Upper lobe of left lung (tissue), 4 donors: Measurements from ENCODE around the gene PLPP6.

Experiments
- POLR2A ChIP-seq, 4 donors: fragments of 450-650 bp; IDR thresholded peaks; one replicate each; pipeline ENCODE4 v1.5.1; 2016 to 2017; ENCODE audit warnings: antibody characterized with exemption in 4 of 4, mild to moderate bottlenecking in 2 of 4
- TF ChIP-seq, protein P1 (sequence below), 6 experiments: fragments of 450-650 bp in 4 of 6; fragments of 200-600 bp in 2 of 6; sonication (generic) in 2 of 6; IDR thresholded peaks; one replicate each; pipeline ENCODE4 v1.5.1; 2016 to 2019; ENCODE audit warnings: antibody characterized with exemption in 6 of 6

DNA sequence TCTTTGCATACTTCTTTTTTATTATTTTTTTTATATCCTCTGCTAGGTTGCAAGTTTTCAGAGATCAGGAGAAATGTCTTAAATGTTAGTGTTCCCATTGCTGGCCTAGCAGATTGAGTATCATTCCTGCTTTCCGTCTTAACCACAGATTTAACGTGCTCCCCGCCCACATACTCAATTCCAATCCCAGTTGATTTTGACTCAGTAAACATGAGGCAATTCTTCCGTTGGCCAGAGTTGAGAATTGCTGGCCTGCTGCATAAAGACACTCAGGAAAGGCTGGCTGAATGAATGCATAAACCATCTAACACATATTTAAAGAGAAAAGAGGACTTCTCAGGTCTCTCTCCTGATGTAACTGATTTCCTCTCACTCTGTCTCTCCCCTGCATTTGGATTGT, 46.8 kb upstream of the PLPP6 start:
- no peak for TF ChIP-seq POLR2A (IDR thresholded peaks at IDR 0.05)
- TF ChIP-seq, protein P1, sequence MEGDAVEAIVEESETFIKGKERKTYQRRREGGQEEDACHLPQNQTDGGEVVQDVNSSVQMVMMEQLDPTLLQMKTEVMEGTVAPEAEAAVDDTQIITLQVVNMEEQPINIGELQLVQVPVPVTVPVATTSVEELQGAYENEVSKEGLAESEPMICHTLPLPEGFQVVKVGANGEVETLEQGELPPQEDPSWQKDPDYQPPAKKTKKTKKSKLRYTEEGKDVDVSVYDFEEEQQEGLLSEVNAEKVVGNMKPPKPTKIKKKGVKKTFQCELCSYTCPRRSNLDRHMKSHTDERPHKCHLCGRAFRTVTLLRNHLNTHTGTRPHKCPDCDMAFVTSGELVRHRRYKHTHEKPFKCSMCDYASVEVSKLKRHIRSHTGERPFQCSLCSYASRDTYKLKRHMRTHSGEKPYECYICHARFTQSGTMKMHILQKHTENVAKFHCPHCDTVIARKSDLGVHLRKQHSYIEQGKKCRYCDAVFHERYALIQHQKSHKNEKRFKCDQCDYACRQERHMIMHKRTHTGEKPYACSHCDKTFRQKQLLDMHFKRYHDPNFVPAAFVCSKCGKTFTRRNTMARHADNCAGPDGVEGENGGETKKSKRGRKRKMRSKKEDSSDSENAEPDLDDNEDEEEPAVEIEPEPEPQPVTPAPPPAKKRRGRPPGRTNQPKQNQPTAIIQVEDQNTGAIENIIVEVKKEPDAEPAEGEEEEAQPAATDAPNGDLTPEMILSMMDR (IDR thresholded peaks at IDR 0.05): no peak
